Esophagus muscularis mucosa (tissue), 4 donors: Measurements from ENCODE around the gene SRSF4. TPM values are rescaled to one million over a fixed set of nuclear protein-coding genes. Genes with fewer than 3 reads are reported as not detected.

Experiments used
- DNase-seq: peaks from one replicate; pipeline ENCODE4 v3.0.0-alpha.2; 2017; ENCODE audit errors: extremely low spot score
- H3K27ac ChIP-seq, 4 donors: fragments of 200-600 bp; sonication (generic); replicated peaks in 1 of 4; 1 replicate in 3 of 4; 2 replicates in 1 of 4; pipeline ENCODE4 v1.5.1; 2016 to 2019; ENCODE audit warnings: mild to moderate bottlenecking in 1 of 4
- H3K27me3 ChIP-seq, 4 donors: fragments of 200-600 bp; sonication (generic); one replicate each; pipeline versions ENCODE4 v1.5.1 to v1.6.0; 2016 to 2019
- H3K36me3 ChIP-seq, 4 donors: fragments of 200-600 bp; sonication (generic); one replicate each; pipeline ENCODE4 v1.5.1; 2016 to 2019
- H3K4me1 ChIP-seq, 4 donors: fragments of 200-600 bp; sonication (generic); one replicate each; pipeline ENCODE4 v1.5.1; 2016 to 2019
- H3K4me3 ChIP-seq, 4 donors: fragments of 200-600 bp; sonication (generic); 1 replicate in 2 of 4; 2 replicates in 2 of 4; pipeline ENCODE4 v1.5.1; 2016 to 2019; ENCODE audit warnings: mild to moderate bottlenecking in 4 of 4, moderate library complexity in 1 of 4
- H3K9me3 ChIP-seq, 4 donors: fragments of 200-600 bp; sonication (generic); 1 replicate in 3 of 4; 2 replicates in 1 of 4; pipeline ENCODE4 v1.5.1; 2016 to 2019
- CTCF ChIP-seq, 3 experiments: fragments of 200-600 bp in 2 of 3; fragments of 450-650 bp in 1 of 3; sonication (generic) in 2 of 3; IDR thresholded peaks; one replicate each; pipeline ENCODE4 v1.5.1; 2017 to 2019; ENCODE audit warnings: antibody characterized with exemption in 3 of 3, mild to moderate bottlenecking in 2 of 3, moderate library complexity in 1 of 3
- EP300 ChIP-seq: sonication (generic); formaldehyde crosslinking; IDR thresholded peaks from one replicate; pipeline ENCODE4 v1.6.1; 2017; ENCODE audit warnings: antibody characterized with exemption
- POLR2A ChIP-seq: fragments of 450-650 bp; IDR thresholded peaks from one replicate; pipeline ENCODE4 v1.6.1; 2017; ENCODE audit warnings: antibody characterized with exemption, moderate library complexity, mild to moderate bottlenecking, low read depth
- POLR2AphosphoS5 ChIP-seq, 2 donors: sonication (generic); formaldehyde crosslinking; IDR thresholded peaks; one replicate each; pipeline ENCODE4 v1.6.1; 2017; ENCODE audit warnings: antibody characterized with exemption in 2 of 2
- WGBS: methylation state at CpG from one replicate; pipeline ENCODE4 v1.1.5; 2018; 5-methylcytosine and 5-hydroxymethylcytosine counted together
- intact Hi-C: fragments of 100-400 bp; cut with DNase I; formaldehyde crosslinking; loops from one replicate; pipeline ENCODE4 v1.15.1; 2023
- total RNA-seq, 4 donors: library from RNA; depleted of rRNA; stranded (reverse); fragments of >200 nt; gene quantifications; one replicate each; pipeline versions ENCODE4 v1.1.0 to v1.2.1, GENCODE V29; 2016

The SRSF4 gene
- total RNA-seq, 4 donors from 2014 or later = 90.3 to 113 (median 98.3) TPM

- Histone ChIP-seq H3K36me3 (no peaks in the 10 kb centered on the region), H3K4me3 (no peak overlapping the region), H3K27ac (no peak overlapping the region), H3K9me3 (no peaks in the 10 kb centered on the region), H3K4me1 (peaks cover 11 to 23% (median 18%) of the 10 kb centered on the region in 4 donors), H3K27me3 (no peaks in the 10 kb centered on the region)
- TF ChIP-seq POLR2AphosphoS5 (IDR thresholded peaks at IDR 0.05) (no peak), CTCF (IDR thresholded peaks at IDR 0.05) (no peak), POLR2A (no peak), EP300 (no peak)
- intact Hi-C loops = no loop called here
- no peak for DNase-seq
- WGBS = 88% methylated on average over 5 of the region's 6 CpGs
These were observed 53.0 kb downstream of the SRSF4 start for GRCh38 chr1:29128739-29129138.

DNA sequence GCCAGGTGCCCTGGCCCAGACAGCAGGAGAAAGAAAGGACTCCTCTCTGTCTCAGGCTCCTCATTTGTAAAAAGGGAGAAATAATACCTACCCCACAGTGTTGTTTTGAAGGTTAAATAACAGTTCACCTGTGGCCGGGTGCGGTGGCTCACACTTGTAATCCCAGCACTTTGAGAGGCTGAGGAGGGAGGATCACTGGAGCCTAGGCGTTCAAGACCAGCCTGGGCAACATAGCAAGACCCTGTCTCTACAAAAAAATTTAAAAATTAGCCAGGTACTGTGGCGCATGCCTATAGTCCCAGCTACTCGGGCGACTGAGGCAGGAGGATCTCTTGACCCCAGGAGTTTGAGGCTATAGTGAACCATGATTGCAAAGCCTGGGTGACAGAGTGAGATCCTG is 55.5 kb downstream of the SRSF4 start:
- Histone ChIP-seq H3K36me3 (no peaks in the 10 kb centered on the region), H3K27ac (peak overlapping the region in 3 of 4 donors; percentile 98 to 100 (median 99)), H3K4me3 (no peak overlapping the region), H3K27me3 (peaks cover 0 to 7% (median 3%) of the 10 kb centered on the region in 4 donors), H3K4me1 (peaks cover 27 to 43% (median 37%) of the 10 kb centered on the region in 4 donors), H3K9me3 (no peaks in the 10 kb centered on the region)
- 94% methylated on average over 6 of the region's 6 CpGs for WGBS
- TF ChIP-seq EP300 (no peak), CTCF (IDR thresholded peaks at IDR 0.05) (no peak), POLR2A (no peak), POLR2AphosphoS5 (IDR thresholded peaks at IDR 0.05) (no peak)
- intact Hi-C loops = no loop called here
- DNase-seq = no peak

DNA sequence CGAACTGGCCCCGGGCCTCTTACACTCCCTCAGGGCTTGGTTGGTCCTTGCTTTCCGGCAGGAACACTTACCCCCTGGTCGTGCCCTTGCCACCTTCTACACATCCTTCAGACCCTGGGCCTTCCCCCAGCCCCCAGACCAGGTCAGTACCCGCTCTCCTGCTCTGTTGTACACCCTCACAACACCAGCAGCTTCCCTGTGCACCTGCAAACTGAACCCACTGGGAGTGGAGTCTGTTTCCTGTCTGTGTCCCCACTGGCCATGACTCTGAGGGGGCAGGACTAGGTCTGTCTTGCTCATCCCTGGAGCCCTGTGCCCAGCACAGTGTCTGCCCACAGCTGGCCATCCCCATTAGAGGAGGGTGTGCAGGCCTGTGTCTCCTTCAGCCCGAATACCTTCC is 55.9 kb downstream of the SRSF4 start:
- Histone ChIP-seq H3K4me1 (peaks cover 27 to 47% (median 41%) of the 10 kb centered on the region in 4 donors), H3K27ac (peak overlapping the region; percentile 98 to 100 (median 98)), H3K27me3 (peaks cover 0 to 7% (median 3%) of the 10 kb centered on the region in 4 donors), H3K9me3 (no peaks in the 10 kb centered on the region), H3K36me3 (peaks cover 0 to 2% (median 0%) of the 10 kb centered on the region in 4 donors), H3K4me3 (no peak overlapping the region)
- 77% methylated on average over 6 of the region's 6 CpGs for WGBS
- DNase-seq = no peak
- intact Hi-C loops = no loop called here
- no peak for TF ChIP-seq EP300
- TF ChIP-seq POLR2AphosphoS5 (IDR thresholded peaks at IDR 0.05) = no peak
- TF ChIP-seq CTCF (IDR thresholded peaks at IDR 0.05) = no peak
- TF ChIP-seq POLR2A = no peak

GRCh38 chr1:29125237-29125641 is 56.5 kb downstream of the SRSF4 start:
- Histone ChIP-seq H3K27ac (peak overlapping the region; percentile 98 to 100 (median 98)), H3K36me3 (peaks cover 0 to 7% (median 0%) of the 10 kb centered on the region in 4 donors), H3K4me1 (peaks cover 27 to 53% (median 46%) of the 10 kb centered on the region in 4 donors), H3K4me3 (peak overlapping the region; percentile 61 to 83 (median 71)), H3K9me3 (no peaks in the 10 kb centered on the region), H3K27me3 (peaks cover 0 to 7% (median 3%) of the 10 kb centered on the region in 4 donors)
- TF ChIP-seq POLR2AphosphoS5 (IDR thresholded peaks at IDR 0.05) (no peak), POLR2A (no peak), EP300 (no peak), CTCF (IDR thresholded peaks at IDR 0.05) (no peak)
- DNase-seq = no peak
- WGBS = 52% methylated on average over 14 of the region's 14 CpGs
- intact Hi-C loops = no loop called here
